HG03159 (cell line): ENCODE results near the gene MOK.
"Not testable (repeated sequence)": the region's sequence is repeated elsewhere in the genome, so short reads cannot be mapped to it uniquely, and the experiment has no call there.

Experiments
- ATAC-seq: cut with Tn5 transposase; IDR thresholded peaks from one replicate; pipeline ENCODE4 v1.9.1; 2021; ENCODE audit warnings: mild to moderate bottlenecking, moderate library complexity; ENCODE audit not compliant: unreplicated experiment

The MOK gene

DNA sequence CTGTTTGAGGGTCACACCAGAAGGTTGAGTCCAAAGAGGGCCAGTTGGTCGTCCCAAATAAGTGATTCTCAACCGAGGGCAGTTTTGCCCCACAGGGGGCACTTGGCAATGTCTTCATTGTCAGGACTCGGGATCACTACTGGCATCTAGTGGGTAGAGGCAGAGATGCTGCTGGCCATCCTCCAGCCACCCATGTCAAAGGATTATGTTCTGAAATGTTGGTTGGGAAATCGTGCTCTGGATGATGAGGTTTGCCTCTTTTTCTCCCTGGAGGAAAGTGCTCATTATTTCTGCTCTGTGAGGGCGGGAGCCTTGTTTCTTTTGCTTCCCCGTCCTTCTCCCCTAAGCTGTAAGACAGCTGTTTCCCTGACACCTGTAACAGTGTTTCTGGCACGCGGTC lies 18.1 kb upstream of the MOK start:
- ATAC-seq = no peak

DNA sequence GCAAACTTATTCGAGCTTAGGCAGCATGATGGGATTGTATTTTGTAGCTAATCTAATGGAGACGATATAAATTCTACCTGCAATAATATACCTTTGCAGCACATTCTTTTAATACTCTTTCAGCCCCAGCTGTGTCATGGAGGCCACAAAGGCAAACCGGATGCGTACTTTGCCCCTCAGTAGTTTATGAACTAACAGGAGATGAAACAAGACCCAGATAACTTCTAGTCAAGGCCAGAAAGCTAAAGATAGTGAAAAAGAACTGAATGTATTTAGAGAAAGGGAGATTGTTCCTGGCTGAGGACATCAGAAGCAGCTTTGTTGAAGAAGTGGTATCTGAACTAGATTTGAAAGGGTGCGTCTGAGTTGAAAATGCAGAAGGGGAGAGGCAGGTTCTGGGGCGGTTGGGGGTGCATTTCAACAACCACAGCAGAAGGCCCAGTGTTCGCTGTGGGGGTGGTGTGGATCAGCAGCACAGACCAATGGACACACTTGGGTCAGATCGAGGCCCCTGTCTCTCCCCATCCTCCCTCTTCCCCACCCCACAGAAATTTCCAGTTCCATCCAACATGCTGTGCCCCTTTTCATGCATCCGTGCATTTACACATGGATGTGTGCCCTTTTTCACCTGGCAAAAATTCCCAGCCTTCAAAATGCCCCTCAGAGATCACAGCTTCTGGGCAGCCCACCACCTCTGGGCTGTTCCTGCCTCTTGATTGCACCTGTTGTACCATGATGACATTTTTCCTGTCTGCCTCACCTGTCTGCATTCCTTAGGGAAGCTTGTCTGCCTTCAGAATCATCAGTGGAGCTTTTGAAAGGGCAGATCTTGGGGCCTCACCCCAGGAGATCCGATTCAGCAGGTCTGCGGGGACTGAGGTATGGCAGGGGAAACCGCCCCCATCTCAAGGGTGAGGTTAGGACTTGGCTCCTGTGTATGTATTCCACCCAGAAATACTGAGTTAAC lies 16.8 kb upstream of the MOK start:
- no peak for ATAC-seq

DNA sequence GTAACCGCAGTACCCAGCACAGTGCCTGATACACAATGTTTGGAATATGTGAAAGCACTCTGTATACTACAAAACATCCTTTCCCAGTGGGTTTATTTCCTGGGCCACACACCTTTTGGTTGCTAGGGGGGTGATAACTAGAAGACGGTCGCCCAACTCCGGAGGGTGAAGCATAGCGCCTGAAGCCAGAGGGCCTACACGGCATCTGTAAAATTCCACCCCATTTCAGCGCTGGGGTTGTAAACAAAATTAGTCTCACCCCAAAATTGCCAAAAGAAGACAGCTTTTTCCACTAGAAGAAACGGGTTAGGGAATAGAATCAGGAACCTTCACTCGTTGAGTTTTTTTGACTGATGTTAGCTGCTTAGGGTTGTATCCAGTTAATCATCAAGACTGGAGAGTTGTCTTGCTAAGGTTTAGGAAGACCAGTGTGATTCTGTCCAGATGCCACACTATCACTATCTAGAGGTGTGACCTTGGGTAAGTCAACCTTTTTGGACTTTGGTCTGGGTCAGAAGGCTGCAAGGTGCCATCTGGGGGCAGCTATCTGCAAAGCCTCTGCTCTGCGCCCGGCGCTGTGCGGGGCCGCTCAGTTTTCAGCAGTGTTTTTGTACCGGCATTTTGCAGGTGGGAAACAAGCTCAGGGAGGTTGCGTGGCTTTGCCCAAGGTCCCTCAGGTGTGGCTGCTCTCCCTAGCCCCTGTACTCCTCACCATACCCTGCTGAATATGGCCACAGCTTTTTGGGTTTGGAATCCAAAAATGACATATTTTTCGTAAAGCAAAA lies 15.9 kb upstream of the MOK start:
- no peak for ATAC-seq

DNA sequence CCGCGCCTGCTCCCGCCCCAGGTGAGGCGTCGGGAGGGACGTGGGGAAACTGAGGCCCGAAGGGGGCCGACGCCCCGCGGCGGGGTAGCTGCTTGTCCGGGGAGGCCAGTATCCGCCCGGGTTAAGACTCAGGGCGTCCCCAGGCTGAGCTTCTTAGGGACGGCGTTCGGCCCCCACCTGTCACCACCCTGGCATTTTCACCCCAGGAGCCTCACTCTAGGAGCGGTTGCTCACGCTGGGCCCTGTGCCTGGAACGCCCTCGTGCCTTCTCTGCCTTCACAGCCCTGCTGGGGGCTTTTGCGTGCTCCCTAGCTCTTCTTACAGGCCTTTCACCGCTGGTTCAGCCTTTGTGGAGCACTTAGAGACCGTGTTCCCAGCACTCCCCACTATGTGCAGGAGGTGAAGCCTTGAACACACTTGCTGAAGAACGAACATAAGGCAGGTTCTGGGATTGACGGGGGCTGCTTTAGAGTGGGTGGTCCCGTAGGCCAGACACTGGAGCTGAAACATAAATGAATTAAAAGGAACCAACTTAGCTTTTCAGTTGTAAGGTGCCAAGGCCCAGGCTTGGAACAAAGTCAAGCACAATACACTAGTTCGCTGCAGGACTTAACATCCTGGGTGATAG lies 15.2 kb upstream of the MOK start:
- peak; percentile 11 for ATAC-seq

DNA sequence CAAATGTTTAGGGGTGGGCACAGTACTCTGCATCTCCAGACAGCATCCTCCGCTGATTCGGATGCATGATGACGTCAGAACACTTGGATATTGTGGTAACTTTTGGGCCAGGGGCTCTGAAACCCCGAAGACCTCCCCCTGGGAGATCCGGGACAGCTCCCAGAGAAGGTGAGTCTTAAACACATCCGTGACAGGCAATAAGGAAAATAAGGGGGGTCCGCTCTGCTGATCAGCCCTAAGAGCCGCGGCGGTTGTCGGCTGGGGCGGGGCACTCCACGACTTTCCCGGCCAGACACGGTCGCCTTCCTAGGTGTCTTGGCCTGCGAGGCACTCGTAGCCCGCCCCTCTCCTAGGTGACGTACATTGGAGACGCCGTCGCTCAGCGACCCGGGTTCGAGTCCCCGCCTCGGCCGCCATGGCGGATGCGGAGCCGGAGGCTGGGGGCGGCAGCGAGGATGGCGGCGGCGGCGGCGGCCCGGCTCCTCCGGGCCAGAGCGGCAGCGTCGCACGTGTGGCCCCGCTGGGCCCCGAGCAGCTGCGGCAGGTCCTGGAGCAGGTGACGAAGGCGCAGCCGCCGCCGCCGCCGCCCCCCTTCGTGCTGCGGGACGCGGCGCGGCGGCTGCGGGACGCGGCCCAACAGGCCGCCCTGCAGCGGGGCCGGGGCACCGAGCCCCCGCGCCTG lies 14.5 kb upstream of the MOK start, which contains the start of gene ZNF839:
Gene ZNF839, plus strand, starts transcription at position 396 of the 682 bp plus-strand sequence. Its CDS starts 20 bp downstream, at position 416.
- peak; percentile 57 for ATAC-seq

DNA sequence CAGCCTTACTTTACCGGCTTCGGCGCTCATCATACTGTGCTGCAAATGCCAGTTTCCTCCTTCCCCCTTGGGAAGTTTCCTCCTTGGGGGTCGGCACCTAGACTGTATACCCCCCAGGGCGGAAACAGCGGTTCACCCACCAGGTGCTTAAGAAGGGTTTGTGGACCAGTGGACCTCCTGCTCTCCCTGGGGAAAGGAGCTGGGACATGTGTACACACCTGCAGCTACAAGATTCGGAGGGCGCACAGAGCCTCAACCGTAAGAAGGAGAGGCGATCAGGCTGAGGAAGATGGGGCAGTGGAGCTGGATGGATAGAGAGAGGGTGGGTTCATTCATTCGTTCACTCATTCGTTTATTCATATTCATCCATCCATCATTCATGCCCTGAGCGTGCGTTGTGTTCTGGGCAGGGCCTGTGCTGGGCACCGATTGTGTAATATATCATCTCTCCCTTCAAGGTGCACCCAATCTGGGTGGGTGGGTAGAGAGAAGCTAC lies 13.9 kb upstream of the MOK start:
- ATAC-seq = no peak

DNA sequence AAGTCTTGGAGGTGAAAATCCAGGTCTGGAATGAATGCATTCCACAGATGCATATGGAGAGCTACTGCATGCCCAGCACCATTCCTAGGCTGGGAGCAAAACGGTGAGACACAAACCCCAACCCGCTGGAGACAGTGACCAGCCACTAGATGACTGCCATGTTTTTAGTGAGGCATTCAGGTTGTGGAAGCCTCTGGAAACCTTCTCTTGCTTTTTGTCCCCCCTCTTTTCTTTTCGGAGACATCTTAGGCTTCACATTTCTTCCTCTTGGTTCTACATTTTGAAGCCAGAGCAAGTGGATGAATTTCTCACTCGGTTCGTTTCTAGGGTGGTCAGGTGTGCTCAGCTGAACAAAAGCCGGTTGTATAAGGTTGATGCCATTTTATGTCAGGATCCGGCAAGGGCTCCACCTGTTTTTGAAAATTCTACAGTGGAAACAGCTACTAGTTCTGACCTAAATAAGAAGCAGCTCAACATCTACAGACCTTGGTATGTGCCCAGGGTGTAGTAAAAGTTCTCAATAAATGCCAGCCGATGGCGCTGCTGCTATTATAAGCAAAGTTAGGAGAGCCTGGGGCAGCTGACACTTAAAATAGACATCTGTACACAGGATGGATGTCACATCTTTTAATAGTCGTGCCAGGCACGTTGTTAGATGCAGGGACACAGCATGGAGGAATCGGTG lies 12.7 kb upstream of the MOK start:
- no peak for ATAC-seq

DNA sequence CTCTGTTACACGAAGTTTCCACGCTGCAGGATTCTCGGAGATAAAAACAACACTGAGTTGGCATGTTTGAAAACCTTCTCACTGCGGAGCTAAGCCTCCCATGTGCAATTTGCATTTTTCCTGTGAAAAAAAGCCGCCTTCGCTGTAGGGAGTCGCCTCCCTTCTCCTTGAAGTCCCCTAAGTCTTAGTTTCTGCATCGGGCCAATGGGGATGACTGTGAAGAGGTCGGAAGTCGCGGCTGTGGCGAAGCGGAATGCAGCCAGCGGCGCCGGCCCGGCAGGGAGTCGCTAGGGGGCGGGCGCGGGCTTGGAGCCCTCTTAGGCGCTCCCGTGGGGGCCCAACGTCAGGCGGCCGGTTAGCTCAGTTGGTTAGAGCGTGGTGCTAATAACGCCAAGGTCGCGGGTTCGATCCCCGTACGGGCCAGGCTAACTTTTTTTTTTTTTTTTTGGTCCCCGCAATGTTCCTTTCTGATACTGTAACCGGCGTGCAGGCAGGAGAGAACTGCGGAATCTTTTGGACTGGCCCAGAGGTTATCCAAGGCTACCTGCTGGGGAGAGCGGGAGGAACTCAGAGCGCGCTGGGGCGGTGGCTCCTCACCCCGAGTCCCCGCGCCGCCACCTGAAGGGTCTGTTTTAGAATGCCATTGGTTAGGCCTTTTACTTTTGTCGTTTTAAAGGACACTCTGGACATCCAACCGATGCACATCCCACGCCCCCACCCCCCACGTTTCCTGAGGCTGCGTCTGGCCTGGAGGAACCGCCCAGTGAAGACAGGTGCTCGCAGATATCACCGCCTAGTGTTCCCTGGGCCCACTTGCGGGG lies 12.0 kb upstream of the MOK start:
- peak; percentile 48 for ATAC-seq

DNA sequence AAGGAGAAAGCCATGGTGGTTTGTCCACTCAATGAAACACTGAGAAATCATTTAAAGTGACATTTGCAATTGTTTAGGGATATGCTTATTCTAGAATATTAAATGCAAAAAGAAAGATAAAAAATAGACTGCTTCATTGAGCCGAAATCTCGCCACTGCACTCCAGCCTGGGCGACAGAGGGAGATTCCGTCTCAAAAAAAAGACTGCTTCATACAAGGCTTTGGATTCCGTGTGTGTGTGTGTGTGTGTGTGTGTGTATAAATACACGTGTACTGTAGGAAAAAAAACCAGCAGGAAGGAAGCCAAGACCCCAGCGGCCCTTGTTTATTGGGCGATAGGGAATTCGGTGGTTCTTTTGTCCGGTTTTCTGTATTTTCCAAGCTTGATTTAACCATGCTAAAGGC lies 11.4 kb upstream of the MOK start:
- no peak for ATAC-seq

DNA sequence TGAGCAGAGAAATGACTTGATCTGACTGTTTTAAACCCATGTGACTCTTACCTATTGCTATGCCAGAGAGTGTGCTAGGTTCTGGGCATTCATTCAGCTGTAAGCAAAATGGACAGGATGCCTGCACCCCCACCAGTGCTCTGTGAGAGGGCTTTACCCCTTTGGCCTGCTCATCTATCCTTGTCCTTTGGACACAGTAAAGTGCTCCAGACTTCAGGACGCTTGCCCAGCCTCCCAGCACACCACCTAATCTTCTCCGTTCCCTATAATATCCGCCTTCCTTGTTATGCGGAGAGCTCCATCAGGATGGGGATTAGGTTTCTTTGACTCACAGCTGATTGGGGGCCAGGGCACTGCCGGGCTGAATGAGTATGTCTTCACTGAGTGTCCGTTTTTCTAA lies 10.2 kb upstream of the MOK start:
- ATAC-seq = no peak

DNA sequence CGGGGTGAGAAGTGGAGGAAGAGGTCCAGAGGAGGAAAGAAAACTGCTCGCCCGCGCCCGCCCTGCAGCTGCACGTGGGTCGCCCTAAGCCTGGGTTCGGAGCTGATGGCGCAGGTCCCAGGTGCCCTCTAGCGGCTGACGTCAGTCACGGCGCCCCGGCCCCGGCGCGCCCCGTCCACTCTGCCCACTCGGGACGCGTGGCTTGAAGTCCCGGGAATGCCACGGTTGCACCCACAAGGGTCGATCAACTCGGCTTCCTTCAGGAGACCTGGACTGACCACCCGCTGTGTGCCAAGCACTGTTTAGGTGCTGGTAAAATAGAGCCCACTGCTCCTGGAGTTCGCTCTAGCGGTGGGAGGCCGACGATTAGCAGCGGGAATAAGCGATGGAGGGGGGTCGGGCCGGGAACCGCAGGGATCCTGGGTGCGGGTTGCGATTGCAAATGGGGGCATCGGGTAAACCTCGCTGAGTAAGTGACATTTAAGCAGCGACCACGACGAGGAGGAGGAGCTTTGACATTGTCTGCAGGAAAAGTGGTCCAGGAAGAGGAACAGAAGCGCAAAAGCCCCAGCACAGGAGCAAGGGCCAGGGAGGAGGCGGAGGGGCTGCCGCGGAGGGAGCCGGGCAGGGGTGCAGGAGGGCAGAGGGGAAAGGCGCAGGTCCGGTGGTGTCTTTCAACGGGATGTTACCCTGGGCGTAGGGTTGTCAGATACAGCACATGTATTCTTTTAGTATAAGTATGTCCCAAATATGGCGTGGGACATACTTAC lies 9.5 kb upstream of the MOK start:
- peak; percentile 54 for ATAC-seq

DNA sequence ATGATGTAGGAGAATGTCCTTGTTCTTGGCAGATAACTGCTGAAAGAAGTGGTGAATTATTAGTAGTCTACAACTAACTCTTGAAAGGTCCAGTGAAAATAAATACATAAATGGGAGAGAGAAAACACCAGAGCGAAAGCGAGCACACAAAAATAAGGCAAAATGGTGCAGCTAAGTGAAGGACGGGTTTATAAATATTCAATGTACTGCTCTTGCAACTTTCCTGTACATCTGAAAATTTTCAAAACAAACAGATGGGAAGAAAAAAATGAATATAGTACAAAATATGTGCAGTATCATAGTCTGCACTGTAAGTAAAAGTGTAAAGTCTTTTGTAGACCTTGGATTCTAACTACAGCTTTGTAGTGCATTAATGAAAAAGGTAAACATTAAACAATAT lies 1.3 kb downstream of the MOK start:
- ATAC-seq = no peak

DNA sequence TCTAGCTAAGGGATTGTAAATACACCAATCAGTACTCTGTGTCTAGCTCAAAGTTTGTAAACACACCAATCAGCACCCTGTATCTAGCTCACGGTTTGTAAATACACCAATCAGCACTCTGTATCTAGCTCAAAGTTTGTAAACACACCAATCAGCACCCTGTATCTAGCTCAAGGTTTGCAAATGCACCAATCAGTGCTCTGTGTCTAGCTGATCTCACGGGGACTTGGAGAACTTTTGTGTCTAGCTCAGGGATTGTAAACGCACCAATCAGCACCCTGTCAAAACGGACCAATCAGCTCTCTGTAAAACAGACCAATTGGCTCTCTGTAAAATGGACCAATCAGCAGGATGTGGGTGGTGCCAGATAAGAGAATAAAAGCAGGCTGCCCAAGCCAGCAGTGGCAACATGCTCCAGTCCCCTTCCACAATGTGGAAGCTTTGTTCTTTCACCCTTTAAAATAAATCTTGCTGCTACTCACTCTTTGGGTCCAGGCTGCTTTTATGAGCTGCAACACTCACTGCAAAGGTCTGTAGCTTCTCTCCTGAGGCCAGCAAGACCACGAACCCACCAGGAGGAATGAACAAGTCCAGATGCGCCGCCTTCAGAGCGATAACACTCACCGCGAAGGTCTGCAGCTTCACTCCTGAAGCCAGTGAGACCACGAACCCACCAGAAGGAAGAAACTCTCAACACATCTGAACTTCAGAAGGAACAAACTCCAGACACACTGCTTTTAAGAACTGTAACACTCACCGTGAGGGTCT lies 6.5 kb downstream of the MOK start:
- ATAC-seq = not testable (repeated sequence)

DNA sequence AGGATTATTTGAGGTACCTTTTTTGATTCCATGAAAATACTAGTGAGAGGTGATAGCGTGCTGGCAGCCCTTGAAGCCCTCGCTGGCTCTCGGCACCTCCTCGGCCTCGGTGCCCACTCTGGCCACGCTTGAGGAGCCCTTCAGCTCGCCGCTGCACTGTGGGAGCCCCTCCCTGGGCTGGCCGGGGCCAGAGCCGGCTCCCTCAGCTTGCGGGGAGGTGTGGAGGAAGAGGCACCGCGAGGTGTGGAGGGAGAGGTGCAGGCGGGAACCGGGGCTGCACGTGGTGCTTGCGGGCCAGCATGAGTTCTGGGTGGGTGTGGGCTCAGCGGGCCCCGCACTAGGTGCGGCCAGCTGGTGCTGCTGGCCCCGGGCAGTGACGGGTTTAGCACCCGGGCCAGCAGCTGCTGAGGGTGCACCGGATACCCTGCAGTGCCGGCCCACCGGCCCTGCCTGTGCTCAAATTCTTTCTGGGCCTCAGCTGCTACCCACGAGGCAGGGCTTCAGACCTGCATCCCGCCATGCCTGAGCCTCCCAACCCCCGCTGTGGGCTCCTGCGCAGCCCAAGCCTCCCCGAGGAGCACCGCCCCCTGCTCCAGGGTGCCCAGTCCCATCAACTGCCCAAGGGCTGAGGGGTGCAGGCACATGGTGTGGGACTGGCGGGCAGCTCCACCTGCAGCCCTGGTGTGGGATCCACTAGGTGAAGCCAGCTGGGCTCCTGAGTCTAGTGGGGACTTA lies 7.4 kb downstream of the MOK start:
- ATAC-seq = no peak

DNA sequence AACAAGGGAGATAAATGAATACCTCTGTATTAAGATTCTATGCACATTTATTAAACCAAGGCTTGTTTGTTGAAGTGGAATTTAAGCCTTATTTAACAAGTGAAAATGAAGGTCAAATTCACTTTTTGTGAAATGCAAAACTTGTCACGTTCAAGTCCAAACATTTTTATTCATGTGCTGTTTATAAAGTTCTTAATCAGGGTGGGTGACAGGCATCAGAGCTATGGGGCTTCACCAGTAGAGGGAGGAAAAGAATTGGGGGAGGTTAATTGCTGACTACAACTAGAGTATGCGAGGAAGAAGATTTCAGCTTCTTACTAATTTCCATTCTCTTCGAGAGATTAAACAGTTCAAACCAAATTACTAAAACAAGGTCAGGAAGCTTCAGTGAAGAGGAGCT lies 9.7 kb downstream of the MOK start:
- no peak for ATAC-seq

DNA sequence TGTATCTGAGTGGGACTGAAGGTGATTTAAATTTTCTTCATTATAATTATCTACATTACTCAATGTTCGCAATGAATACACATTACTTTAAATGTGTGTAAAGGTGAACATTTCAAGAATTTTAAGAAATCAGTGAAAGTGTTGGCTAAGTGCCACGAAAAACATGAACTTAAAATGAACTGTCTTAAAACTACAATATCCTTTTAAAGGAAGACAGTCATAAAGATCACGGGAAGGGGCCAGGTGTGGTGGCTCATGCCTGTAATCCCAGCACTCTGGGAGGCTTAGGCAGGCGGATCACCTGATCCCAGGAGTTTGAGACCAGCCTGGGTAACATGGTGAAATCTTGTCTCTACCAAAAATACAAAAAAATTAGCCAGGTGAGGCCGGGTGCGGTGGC lies 11.2 kb downstream of the MOK start:
- no peak for ATAC-seq

DNA sequence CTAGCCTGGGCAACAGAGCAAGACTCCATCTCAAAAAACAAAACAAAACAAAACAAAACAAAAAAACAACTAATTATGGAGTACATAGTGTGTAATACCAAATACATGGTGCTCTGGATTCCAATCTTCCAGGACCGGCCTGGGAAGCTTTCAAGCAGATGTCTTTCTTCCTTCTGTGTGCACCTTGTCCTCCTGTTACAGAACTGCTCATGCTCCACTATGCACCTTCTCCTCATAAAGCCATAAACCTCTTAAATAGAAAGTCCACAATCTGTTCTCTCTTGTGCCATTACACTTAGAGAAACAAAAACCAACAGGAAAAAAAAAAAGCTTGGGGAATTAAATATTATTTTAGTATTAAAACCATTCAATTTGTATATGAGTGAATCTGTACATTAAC lies 12.5 kb downstream of the MOK start:
- no peak for ATAC-seq
